Glomerular endothelial cell (primary cell): Measurements from ENCODE around the gene ZNF536. TPM values are rescaled to one million over a fixed set of nuclear protein-coding genes. Genes with fewer than 3 reads are reported as not detected.
"Not testable (repeated sequence)": the region's sequence is repeated elsewhere in the genome, so short reads cannot be mapped to it uniquely, and the experiment has no call there.

Source experiments
- DNase-seq: peaks from one replicate; pipeline ENCODE4 v3.0.0-alpha.2; 2011; ENCODE audit warnings: low read depth, low spot score; ENCODE audit errors: extremely low read depth
- total RNA-seq: library from RNA; depleted of rRNA; stranded (reverse); fragments of >200 nt; gene quantifications from 2 replicates; pipeline ENCODE4 v1.2.3, GENCODE V29; 2015

Gene ZNF536
- total RNA-seq, 1 donor from 2014 or later: not detected

GRCh38 chr19:30408734-30409301, 36.6 kb downstream of the ZNF536 start:
- no peak for DNase-seq

- no peak for DNase-seq
Observed at GRCh38 chr19:30411714-30412113, 39.5 kb downstream of the ZNF536 start.

GRCh38 chr19:30416375-30416774, 44.2 kb downstream of the ZNF536 start:
- DNase-seq: no peak

GRCh38 chr19:30417166-30417565, 45.0 kb downstream of the ZNF536 start:
- DNase-seq: not testable (repeated sequence)

DNA sequence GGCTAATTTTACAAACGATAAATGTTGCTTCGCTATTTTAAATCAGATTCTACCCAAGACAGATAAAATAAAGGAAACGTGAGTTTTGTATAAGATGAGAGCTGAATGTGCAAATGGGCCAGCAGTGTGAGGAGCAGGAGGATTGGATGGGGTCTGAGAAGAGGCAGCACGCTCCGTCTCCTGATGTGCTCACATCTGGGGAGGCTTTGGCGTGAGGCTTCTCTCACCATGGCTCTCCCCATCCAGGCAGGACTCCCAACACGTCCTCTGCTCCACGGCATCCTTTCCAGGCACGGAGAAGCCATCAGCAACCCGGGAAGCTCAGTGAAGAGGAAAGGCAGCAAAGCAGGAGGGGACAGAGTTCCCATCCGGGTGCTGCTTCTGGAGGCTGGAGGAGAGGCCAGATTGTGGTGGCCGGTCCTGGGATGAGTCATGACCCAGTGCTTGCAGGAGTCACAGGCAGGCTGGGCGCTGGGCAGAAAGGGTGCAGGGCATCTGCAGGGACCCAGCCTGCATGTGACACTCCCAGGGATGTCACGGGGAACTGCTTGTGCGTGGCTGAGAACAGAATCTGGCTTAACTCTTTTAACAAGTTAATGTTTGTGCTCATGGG, 47.5 kb downstream of the ZNF536 start:
- DNase-seq: no peak

DNA sequence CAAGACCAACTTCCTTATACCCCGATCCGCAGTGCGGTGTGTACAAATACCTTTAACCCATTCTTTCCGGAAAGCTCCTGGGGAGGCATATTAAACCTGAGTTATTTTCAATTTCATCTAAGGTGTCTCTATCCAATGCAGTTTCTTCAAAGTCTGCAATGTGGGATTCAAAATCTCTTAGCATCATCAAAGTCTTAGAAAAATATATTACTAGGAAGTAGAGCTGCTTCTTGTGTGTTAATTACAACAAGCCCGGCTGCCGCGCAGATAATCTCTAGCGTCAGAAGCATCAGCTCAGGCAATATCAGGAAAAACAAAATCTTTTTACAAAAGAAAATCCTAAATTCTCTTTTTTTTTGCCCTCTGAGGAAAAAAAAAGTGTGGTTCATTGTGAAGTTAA, 48.1 kb downstream of the ZNF536 start:
- DNase-seq: no peak

DNA sequence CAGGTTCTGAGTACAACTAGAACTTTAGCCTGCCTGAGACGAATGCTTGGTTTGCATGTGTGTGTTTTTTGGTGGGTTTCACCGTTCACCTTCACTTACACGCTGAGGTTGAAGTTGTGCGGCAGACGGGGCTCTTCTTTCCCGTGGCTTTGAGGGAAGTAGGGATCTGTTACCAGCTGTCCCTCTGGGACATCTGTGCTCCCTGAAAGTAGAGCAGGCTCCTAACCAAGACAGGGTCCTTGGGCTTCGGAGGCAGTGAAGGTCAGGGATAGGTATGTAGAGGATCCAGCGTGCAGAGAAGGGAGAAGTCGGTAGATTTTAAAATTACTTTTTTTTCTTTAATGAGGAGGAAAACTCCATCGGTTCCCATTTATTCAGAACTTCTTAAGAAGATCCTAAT, 48.7 kb downstream of the ZNF536 start:
- no peak for DNase-seq

GRCh38 chr19:30421571-30421970, 49.4 kb downstream of the ZNF536 start:
- DNase-seq: no peak

DNA sequence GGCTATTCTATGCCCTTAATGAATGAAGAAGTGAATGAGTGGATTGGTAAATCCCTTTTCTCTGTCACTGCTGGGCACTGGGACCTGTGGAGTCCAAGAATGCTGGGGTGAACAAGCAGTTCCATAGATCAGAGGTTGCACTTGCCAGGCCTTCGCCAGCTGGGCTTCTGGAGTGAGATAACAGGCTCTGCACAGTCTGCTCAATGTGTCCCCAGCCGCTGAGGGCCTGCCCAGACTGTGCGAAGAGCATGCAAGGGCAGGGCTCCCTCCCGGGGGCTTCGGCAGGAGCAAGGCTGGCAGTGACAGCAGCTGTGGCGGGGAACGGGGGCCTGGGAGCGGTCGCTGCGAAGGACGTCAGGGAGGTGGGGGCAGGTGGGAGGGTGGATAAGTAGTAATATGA, 51.3 kb downstream of the ZNF536 start:
- no peak for DNase-seq

- no peak for DNase-seq
Observed at GRCh38 chr19:30425885-30426838, 54.0 kb downstream of the ZNF536 start.

GRCh38 chr19:30426864-30427263, 54.7 kb downstream of the ZNF536 start:
- no peak for DNase-seq

DNA sequence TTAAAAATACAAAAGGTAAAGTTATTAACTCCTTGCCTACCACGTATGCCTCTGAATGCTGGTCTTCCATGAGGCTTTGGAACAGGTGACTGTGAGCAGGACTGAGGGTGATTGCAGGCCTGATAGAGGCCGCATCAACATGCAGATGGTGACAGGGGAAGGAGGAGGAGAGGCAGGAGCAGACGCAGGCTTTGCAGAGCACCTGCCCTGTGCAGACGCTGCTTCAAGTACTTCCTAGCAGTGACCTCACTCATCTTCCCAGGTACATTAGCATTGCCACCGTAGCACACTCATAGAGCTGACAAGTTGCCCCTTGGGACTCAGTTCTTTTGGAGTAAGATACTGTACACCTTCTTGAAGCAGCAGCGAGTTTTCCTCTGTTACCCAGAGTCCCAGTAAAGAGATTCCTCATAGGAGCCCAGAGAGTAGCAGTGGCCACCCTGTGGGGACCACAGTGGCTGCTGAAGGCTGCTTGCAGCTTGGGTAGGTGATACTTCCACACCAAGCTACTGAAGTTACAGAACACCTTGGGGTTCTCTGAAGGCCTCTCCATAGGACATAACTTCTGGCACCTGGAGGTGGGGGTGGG, 56.0 kb downstream of the ZNF536 start:
- no peak for DNase-seq

DNA sequence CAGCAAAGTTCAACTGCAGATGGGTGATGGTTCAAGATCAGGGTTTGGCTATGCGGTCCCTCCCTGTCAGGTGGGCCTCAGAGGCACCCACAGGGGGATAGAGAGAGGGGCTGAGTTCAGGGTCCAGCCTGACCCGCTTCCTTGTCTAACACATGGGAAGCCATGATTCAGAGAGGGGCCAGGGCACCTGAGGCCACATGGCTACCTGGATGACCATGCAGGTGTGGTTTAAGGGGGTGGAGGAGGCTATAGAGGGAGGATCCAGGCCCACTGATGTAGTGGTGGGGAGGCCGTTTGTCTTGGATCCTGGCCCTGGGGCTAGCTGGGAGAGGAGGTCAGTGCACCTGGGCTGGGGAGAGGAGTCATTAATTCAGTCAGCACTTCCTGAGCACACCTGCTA, 56.7 kb downstream of the ZNF536 start:
- DNase-seq: no peak

DNA sequence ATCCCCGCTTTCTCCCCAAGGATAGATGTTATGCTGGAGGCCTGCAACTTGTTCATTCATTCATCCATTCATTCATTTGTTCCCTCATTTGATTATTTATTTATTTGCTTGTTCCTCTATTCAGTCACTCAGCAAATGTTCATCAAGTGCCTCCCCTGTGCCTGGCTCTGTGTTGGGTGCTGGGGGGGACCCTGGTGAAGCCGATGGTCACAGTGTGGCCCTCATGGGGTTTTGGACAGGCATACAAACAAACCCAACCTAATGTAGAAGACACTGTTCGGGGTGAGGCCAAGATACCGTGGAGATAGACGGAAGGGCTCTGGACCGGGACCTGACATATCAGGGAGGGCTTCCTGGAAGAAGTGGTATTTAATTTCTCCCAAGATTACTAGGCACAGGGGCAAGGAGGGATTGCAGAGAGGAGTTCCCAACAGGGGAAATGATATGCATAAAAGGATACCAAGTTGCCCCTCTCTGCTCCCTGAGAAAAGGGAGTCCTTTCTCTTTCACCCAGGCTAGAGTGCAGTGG, 58.1 kb downstream of the ZNF536 start:
- no peak for DNase-seq

GRCh38 chr19:30431591-30431990, 59.4 kb downstream of the ZNF536 start:
- DNase-seq: no peak

- DNase-seq: no peak
Observed at GRCh38 chr19:30434797-30435594, 62.8 kb downstream of the ZNF536 start.

DNA sequence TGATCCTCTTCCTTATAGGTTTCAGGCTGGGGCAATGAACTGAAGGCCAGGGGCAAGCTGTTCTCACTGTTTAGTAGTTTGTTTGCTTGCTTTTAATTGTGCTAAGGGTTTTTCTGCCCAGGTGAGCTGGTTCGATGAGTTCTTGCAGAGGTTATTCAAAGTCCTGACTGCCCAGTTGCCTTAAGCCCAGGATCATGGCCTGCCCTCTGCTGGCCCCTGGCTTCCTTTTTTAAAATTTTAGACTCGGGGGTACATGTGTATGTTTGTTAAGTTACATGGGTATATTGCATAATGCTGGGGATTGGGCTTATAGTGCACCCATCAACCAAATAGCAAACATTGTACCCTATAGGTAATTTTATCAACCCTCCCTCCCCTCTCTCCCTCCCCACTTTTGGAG, 65.7 kb downstream of the ZNF536 start:
- DNase-seq: no peak

GRCh38 chr19:30439310-30439709, 67.1 kb downstream of the ZNF536 start:
- DNase-seq: no peak

DNA sequence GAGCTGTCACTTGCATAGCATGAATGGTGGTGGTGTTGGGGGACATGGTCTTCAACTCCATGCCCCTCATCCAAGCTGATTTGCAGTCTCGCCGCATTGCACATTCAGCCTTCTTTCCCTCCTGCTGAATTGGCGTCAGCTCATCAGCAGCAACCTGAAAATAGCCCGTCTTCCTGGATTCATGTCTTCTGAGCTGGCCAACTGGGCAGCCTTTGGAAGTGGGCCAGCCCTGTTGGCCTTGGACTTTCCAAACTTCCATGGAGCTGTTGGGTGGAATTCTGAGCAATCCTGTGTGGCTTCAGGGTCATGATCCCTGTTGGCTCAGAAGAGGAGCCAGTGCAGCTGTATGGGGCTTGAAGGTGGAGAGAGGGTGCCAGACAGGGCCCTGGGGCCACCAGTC, 68.8 kb downstream of the ZNF536 start:
- DNase-seq: no peak

DNA sequence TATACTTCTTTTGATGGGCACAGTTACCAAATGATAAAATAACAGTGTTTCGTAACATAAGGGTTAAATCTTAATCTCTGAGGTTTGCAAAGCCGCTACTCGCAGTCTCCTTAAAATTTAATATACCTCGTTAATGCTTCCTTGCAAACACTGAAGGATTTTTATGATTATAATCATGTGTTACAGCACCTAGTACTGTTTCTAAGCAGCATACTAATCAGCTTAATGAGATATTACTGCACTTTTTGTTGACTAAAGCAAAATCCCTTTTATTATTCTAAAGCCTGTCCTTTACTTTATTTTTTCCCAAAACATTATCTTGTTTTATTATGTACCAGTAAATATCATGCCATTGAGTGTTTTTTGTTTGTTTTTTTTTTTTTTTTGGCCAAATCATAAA, 70.5 kb downstream of the ZNF536 start:
- DNase-seq: no peak
